GM20000 (cell line): ENCODE data around the gene ALX4.

Experiments used
- DNase-seq: peaks from one replicate; pipeline ENCODE4 v3.0.0; 2012; ENCODE audit warnings: low spot score
- TF ChIP-seq, protein P1 (sequence below): IDR thresholded peaks from 2 replicates; pipeline ENCODE4 v1.5.1; 2012; ENCODE audit warnings: mild to moderate bottlenecking, control low read depth; ENCODE audit errors: extremely low read depth, missing control alignments

Gene ALX4

DNA sequence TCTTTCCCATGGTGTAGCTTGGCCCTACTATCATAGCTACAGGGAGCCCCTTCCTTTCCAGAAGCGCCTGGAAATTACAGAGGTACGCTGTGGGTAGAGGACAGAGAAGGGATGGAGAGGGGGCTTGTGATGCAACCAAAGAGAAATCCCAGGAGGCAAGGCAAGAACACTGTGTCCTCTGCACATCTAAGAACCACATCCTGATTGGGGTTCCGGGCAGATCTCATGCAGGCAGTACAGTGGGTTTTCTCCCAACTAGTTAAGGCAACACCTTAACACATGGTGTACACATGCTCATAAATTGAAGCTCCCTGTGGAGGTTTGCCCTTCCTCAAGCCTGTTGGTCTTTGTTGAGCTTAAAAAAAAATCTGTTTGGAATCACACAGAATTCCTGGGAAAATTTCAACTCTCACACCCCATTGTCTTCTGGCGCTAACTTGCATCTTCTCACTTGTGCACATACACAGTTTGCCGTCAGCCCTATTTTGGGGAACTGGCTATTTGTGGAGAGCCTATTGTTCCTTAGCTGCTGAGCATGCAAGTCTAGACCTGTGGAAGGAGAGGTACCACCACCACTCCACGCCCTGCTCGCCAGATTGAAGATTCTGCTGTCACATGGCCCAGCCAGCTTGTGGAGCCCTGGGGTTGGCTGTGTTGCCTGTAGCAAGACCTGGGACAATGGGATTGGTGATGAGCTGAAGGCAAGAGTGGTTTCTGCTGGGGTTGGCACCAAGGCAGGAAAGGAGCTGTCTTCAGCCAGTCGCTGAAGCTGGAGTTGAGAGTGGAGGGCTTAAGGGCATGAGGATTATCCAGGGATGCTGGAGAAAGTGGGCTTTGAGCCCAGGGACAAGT is 52.4 kb downstream of the ALX4 start:
- no peak for DNase-seq
- TF ChIP-seq, protein P1, sequence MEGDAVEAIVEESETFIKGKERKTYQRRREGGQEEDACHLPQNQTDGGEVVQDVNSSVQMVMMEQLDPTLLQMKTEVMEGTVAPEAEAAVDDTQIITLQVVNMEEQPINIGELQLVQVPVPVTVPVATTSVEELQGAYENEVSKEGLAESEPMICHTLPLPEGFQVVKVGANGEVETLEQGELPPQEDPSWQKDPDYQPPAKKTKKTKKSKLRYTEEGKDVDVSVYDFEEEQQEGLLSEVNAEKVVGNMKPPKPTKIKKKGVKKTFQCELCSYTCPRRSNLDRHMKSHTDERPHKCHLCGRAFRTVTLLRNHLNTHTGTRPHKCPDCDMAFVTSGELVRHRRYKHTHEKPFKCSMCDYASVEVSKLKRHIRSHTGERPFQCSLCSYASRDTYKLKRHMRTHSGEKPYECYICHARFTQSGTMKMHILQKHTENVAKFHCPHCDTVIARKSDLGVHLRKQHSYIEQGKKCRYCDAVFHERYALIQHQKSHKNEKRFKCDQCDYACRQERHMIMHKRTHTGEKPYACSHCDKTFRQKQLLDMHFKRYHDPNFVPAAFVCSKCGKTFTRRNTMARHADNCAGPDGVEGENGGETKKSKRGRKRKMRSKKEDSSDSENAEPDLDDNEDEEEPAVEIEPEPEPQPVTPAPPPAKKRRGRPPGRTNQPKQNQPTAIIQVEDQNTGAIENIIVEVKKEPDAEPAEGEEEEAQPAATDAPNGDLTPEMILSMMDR = no peak

DNA sequence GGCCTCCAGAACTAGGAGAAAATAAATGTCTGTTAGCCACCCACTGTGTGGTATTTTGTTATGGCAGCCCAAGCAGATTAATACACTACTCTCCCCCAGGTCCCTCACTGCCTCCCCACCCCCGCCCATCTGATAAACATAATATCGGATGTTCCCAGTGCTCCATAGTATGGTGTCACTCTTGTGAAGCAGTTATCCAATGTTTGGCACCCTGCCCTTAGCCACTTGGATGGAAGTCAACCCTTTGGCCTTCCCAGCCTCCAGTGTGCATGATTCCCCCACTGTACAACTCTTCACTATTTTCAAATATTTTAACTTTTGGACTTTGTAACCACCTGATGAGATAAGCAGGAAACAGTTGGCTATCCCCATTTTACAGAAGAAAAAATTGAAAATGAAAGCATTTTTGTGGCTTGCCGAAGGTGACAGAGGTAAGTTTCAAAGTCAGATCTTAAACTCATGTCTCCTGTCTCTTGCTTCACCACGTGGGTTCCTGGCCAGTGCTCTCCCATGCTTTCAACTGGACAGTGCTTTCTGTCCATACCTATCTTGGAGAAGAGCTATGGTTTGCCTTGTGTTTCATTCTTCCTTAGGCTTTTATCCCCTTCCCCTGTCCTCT is 53.2 kb downstream of the ALX4 start:
- TF ChIP-seq, protein P1 = no peak
- no peak for DNase-seq

DNA sequence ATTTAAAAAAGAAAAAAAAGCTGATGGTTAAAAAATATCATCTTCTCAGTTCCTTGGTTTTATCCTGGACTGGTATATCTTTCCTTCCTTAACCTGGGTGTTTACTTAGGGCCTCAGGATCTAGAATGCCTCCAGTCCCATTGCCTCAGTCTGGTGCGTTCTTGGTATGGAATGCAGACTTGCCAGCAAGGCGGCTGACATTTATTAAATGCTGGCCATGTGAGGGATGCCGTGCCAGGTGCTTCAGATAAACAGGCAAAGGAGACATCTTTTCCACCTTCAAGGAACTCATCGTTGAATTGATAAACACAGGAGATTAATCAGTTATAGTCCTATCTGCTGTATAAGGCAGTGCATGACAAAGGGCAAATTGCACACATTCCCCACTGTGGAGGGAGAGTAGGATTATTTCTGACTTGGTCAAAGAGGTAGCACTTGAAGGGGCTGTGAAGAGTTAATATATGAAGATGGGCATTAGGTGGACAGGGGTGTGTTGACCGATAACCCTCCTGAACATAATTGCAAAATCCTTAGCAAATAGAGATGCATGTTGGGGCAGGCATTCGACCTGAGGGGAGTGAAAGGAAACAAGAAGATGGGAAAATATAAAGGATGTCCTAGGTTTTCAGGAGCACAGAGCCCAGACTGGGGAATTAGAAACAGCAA is 54.4 kb downstream of the ALX4 start:
- DNase-seq = no peak
- TF ChIP-seq, protein P1 = no peak

DNA sequence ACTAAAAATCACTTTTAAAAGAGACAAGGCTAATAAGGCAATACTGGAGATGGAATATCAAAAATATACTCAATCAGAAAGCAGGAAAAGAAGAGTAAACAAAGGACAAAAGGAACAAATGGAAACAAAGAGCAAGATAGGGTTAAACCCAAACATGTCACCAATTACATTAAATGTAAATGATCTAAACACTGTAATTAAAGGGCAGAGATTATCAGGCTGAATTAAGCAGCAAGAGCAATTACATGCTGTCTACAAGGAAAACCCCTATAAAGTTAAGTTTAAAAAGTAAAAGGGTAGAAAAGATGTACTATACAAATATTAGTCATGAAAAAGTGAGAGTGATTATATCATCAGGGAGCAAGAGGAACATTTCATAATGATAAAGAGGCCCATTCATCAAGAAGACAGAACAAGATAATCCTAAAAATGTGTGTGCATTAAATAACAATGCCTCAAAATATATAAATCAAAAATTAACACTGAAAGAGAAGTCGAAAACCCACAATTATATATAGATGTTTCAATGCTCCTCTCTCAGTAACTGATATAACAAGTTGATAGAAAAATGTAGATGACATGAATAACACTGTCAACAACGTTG is 56.8 kb downstream of the ALX4 start:
- DNase-seq = no peak
- TF ChIP-seq, protein P1 = no peak

DNA sequence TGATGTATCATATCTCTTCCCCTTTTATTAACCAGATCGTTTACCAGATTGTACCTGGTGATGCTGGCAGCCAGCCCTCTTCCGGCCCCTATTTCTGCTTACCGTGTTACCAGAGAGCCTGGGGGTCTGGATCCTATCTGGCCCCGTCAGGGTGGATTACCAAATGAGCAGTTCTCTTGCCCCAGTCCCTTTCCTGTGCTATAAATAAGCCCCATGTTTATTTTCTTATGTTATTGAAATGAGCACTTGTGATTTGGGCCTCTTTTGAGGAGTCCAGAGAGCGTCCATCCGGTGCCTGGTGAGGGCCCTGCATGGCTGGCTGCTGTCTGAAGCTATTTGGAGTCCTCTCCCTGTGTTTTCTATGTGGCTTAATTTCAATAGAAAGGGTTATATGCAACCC is 59.5 kb downstream of the ALX4 start:
- TF ChIP-seq, protein P1 = no peak
- DNase-seq = no peak

DNA sequence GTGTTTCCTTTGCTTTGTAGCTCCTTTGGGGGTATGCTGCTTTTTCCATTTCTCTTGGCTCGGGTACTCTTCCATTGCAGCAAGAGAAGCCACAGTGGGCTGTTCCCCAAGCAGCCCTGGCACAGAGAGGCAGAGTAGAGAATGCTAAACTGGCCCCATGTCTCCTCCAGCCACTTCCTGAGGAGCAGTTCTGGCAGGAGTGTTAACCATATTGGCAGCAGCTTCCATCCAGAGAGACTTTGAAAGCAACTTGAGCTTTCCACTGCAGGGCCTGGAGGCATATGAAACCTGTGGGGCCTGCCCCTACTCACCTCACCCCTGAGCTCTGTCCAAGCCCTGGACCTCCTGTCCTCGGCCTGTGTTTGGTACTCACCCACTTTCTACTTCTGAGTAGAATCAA is 61.8 kb downstream of the ALX4 start:
- DNase-seq = no peak
- TF ChIP-seq, protein P1 = no peak
